CD4-positive, alpha-beta T cell (primary cell): Measurements from ENCODE around the gene AKNAD1. TPM values are rescaled to one million over a fixed set of nuclear protein-coding genes. Genes with fewer than 3 reads are reported as not detected.

Source experiments
- ATAC-seq: fragments of 200-7000 bp; cut with Tn5 transposase; one replicate; pipeline ENCODE4 v1.10.0; 2022; ENCODE audit warnings: mild to moderate bottlenecking; ENCODE audit not compliant: poor library complexity
- CTCF ChIA-PET: fragments of 350-600 bp; sonication (Branson Sonifier 250); formaldehyde crosslinking; loops from one replicate; lab custom pipeline; 2021; ENCODE audit warnings: antibody characterized with exemption, inconsistent platforms; lab: Charles Lee
- POLR2A ChIA-PET: fragments of 350-600 bp; sonication (Branson Sonifier 250); formaldehyde crosslinking; loops from one replicate; lab custom pipeline; 2021; ENCODE audit warnings: antibody characterized with exemption, inconsistent platforms; lab: Charles Lee
- DNase-seq, 14 experiments: peaks; one replicate each; pipeline ENCODE4 v3.0.0-alpha.2; 2013 to 2020; ENCODE audit warnings: mixed read lengths in 2 of 14
- H3K27ac ChIP-seq, 2 donors: one replicate each; pipeline versions ENCODE4 v1.5.1 to v1.7.0; 2013; ENCODE audit warnings: low read length in 2 of 2, low read depth in 1 of 2, mild to moderate bottlenecking in 1 of 2
- H3K27me3 ChIP-seq, 2 experiments: 1 replicate in 1 of 2; 2 replicates in 1 of 2; pipeline versions ENCODE4 v1.6.1 to v1.7.0; 2013; ENCODE audit warnings: low read length in 2 of 2, control low read depth in 1 of 2, mild to moderate bottlenecking in 1 of 2, moderate library complexity in 1 of 2; ENCODE audit not compliant: insufficient read depth in 2 of 2, control insufficient read depth in 1 of 2
- H3K36me3 ChIP-seq: one replicate; pipeline ENCODE4 v1.6.1; 2013; ENCODE audit warnings: low read length, control low read depth; ENCODE audit not compliant: insufficient read depth
- H3K4me1 ChIP-seq: one replicate; pipeline ENCODE4 v1.6.1; 2013; ENCODE audit warnings: low read length, control low read depth; ENCODE audit not compliant: insufficient read depth
- H3K4me3 ChIP-seq: one replicate; pipeline ENCODE4 v1.5.1; 2013; ENCODE audit warnings: mild to moderate bottlenecking, low read length, moderate library complexity
- H3K9me3 ChIP-seq, 2 experiments: 1 replicate in 1 of 2; 2 replicates in 1 of 2; pipeline versions ENCODE4 v1.6.1 to v1.7.0; 2013; ENCODE audit warnings: low read length in 2 of 2, mild to moderate bottlenecking in 2 of 2, control low read depth in 1 of 2, moderate library complexity in 1 of 2; ENCODE audit not compliant: control insufficient read depth in 1 of 2, insufficient read depth in 1 of 2
- H3K27ac Mint-ChIP-seq: one replicate; pipeline ENCODE4 v1.8.0; 2020; ENCODE audit warnings: mixed read lengths
- H3K27me3 Mint-ChIP-seq: one replicate; pipeline ENCODE4 v1.8.0; 2021; ENCODE audit warnings: mixed read lengths
- H3K36me3 Mint-ChIP-seq: one replicate; pipeline ENCODE4 v1.8.0; 2021; ENCODE audit warnings: low read depth, mixed read lengths
- H3K4me1 Mint-ChIP-seq: one replicate; pipeline ENCODE4 v1.8.0; 2021; ENCODE audit warnings: low read depth, mixed read lengths
- H3K4me3 Mint-ChIP-seq: one replicate; pipeline ENCODE4 v1.8.0; 2020; ENCODE audit warnings: mild to moderate bottlenecking, mixed read lengths
- H3K9me3 Mint-ChIP-seq: one replicate; pipeline ENCODE4 v1.8.0; 2020; ENCODE audit warnings: mixed read lengths
- CTCF ChIP-seq: fragments of 200-600 bp; IDR thresholded peaks from one replicate; pipeline ENCODE4 v1.8.0; 2022; ENCODE audit warnings: antibody characterized with exemption, mild to moderate bottlenecking
- intact Hi-C, 2 experiments: fragments of 100-400 bp; cut with DNase I in 1 of 2; cut with micrococcal nuclease in 1 of 2; formaldehyde crosslinking; loops; one replicate each; pipeline versions ENCODE4 v1.15.1 to v1.9.0; 2023 to 2025; cut with DNase I, micrococcal nuclease
- total RNA-seq, 174 experiments: library from RNA in 2 of 174; stranded (reverse) in 2 of 174; gene quantifications; one replicate each; pipeline ENCODE4 v1.2.3 and lab custom pipeline; 2021 to 2026

The AKNAD1 gene
- total RNA-seq, 2 experiments from 2014 or later, result not detected

GRCh38 chr1:108779455-108779854 is 77.4 kb downstream of the AKNAD1 start:
- H3K27ac Mint-ChIP-seq, result no peak overlapping the region
- no peak overlapping the region for H3K4me3 Mint-ChIP-seq
- DNase-seq (no peak), ATAC-seq (no peak)
- H3K27me3 Mint-ChIP-seq, result no peaks in the 10 kb centered on the region
- H3K4me3 ChIP-seq, result no peak overlapping the region
- H3K4me1 ChIP-seq, result no peaks in the 10 kb centered on the region
- ChIA-PET CTCF (no interaction called here), POLR2A (no interaction called here)
- intact Hi-C loops, result no loop called here
- peaks cover 74% of the 10 kb centered on the region for H3K36me3 ChIP-seq
- no peak for TF ChIP-seq CTCF
- H3K27me3 ChIP-seq, result no peaks in the 10 kb centered on the region
- peaks cover 1% of the 10 kb centered on the region for H3K9me3 Mint-ChIP-seq
- H3K4me1 Mint-ChIP-seq, result no peaks in the 10 kb centered on the region
- peaks cover 82% of the 10 kb centered on the region for H3K36me3 Mint-ChIP-seq
- no peak overlapping the region for H3K27ac ChIP-seq
- H3K9me3 ChIP-seq, result peaks cover 0 to 4% of the 10 kb centered on the region in 2 experiments

- Histone ChIP-seq H3K4me3 (no peak overlapping the region), H3K36me3 (peaks cover 76% of the 10 kb centered on the region), H3K27ac (no peak overlapping the region), H3K9me3 (no peaks in the 10 kb centered on the region), H3K4me1 (no peaks in the 10 kb centered on the region), H3K27me3 (no peaks in the 10 kb centered on the region)
- ATAC-seq, result no peak
- Mint-ChIP-seq H3K27ac (no peak overlapping the region), H3K9me3 (no peaks in the 10 kb centered on the region), H3K4me1 (no peaks in the 10 kb centered on the region), H3K36me3 (peaks cover 82% of the 10 kb centered on the region), H3K4me3 (no peak overlapping the region), H3K27me3 (no peaks in the 10 kb centered on the region)
- DNase-seq, result no peak
- POLR2A ChIA-PET, result interaction anchor here (0.6 to 0.8 kb wide), 2 partner anchors 11 to 85 kb away, joined by 3 read pairs; partner anchors contain the start of gene PRPF38B
- intact Hi-C loops, result no loop called here
- CTCF ChIA-PET, result no interaction called here
- no peak for TF ChIP-seq CTCF
Observed at GRCh38 chr1:108777839-108778238, 79.1 kb downstream of the AKNAD1 start.

GRCh38 chr1:108767708-108768107 is 89.2 kb downstream of the AKNAD1 start:
- Mint-ChIP-seq H3K27me3 (no peaks in the 10 kb centered on the region), H3K4me3 (no peak overlapping the region), H3K9me3 (no peaks in the 10 kb centered on the region), H3K27ac (no peak overlapping the region), H3K4me1 (peaks cover 4% of the 10 kb centered on the region), H3K36me3 (peaks cover 54% of the 10 kb centered on the region)
- intact Hi-C loops, result no loop called here
- Histone ChIP-seq H3K27ac (no peak overlapping the region), H3K27me3 (no peaks in the 10 kb centered on the region), H3K4me3 (no peak overlapping the region), H3K36me3 (peaks cover 52% of the 10 kb centered on the region), H3K4me1 (no peaks in the 10 kb centered on the region), H3K9me3 (no peaks in the 10 kb centered on the region)
- TF ChIP-seq CTCF, result no peak
- ChIA-PET CTCF (no interaction called here), POLR2A (no interaction called here)
- DNase-seq (no peak), ATAC-seq (no peak)
